HCT116 (cell line): ENCODE measurements around the gene BTNL9. TPM values are rescaled to one million over a fixed set of nuclear protein-coding genes. Genes with fewer than 3 reads are reported as not detected.

Experiments used
- ATAC-seq: fragments of 200-7000 bp; cut with Tn5 transposase; 2 replicates; pipeline ENCODE4 v1.9.1; 2020; ENCODE audit warnings: mild to moderate bottlenecking, moderate library complexity
- BruUV-seq: library from RNA; stranded (reverse); fragments of 400-500 nt; replicated peaks from 2 replicates; lab custom pipeline; 2021; lab: Mats Ljungman, UMichigan
- CTCF ChIA-PET: fragments of 300-600 bp; sonication (Branson Sonifier 250); formaldehyde crosslinking; loops from one replicate; lab custom pipeline; 2021; ENCODE audit warnings: antibody characterized with exemption; lab: Charles Lee
- POLR2A ChIA-PET: fragments of 300-600, 350-600 bp; sonication (Branson Sonifier 250); formaldehyde crosslinking; loops from one replicate; lab custom pipeline; 2021; ENCODE audit warnings: antibody characterized with exemption; lab: Charles Lee
- RAD21 ChIA-PET, 2 experiments: fragments of 300-600 bp; sonication (Branson Sonifier 250); formaldehyde crosslinking; loops; one replicate each; lab custom pipeline; 2023; ENCODE audit warnings: low total read pairs in 2 of 2; ENCODE audit not compliant: uncharacterized antibody in 2 of 2, unreplicated experiment in 2 of 2, low non-redundant PET in 1 of 2; lab: Charles Lee
- DNase-seq: peaks from one replicate; pipeline ENCODE4 v3.0.0-alpha.2; 2010; ENCODE audit warnings: low read depth, low spot score
- H2AFZ ChIP-seq: fragments of 200-600 bp; shearing (Covaris generic), sonication (generic); 2 replicates; pipeline ENCODE4 v1.6.1; 2017; ENCODE audit warnings: low read depth, mixed run types, mixed read lengths, antibody characterized with exemption, low read length; ENCODE audit not compliant: poor library complexity, severe bottlenecking
- H3K27ac ChIP-seq: 2 replicates; pipeline ENCODE4 v1.5.1; 2012; ENCODE audit warnings: low read depth, low read length
- H3K27me3 ChIP-seq: fragments of 200-600 bp; sonication (generic); 2 replicates; pipeline ENCODE4 v1.6.1; 2016; ENCODE audit warnings: mixed run types, low read length, mixed read lengths; ENCODE audit not compliant: insufficient read depth
- H3K36me3 ChIP-seq, 2 experiments: fragments of 200-500 bp in 1 of 2; fragments of 200-600 bp in 1 of 2; sonication (Bioruptor generic) in 1 of 2; sonication (generic) in 1 of 2; 2 replicates each; pipeline versions ENCODE4 v1.5.1 to v1.6.1; 2014 to 2016; ENCODE audit warnings: low read length in 2 of 2, inconsistent platforms in 1 of 2, mixed read lengths in 1 of 2, mixed run types in 1 of 2; ENCODE audit not compliant: insufficient read depth in 2 of 2, control insufficient read depth in 1 of 2
- H3K4me1 ChIP-seq, 2 experiments: fragments of 200-600 bp in 1 of 2; sonication (generic) in 1 of 2; 2 replicates each; pipeline versions ENCODE4 v1.5.1 to v1.6.1; 2012 to 2017; ENCODE audit warnings: low read length in 2 of 2, inconsistent platforms in 1 of 2, mild to moderate bottlenecking in 1 of 2, mixed read lengths in 1 of 2, mixed run types in 1 of 2, moderate library complexity in 1 of 2; ENCODE audit not compliant: insufficient read depth in 2 of 2, control insufficient read depth in 1 of 2
- H3K4me2 ChIP-seq: fragments of 200-600 bp; sonication (generic); 2 replicates; pipeline ENCODE4 v1.6.1; 2017; ENCODE audit warnings: mixed run types, low read length, mixed read lengths
- H3K4me3 ChIP-seq, 2 experiments: fragments of 200-600 bp in 1 of 2; sonication (generic) in 1 of 2; replicated peaks in 1 of 2; 2 replicates each; pipeline ENCODE4 v1.5.1; 2011 to 2016; ENCODE audit warnings: low read length in 2 of 2, control low read depth in 1 of 2, low read depth in 1 of 2, mild to moderate bottlenecking in 1 of 2, mixed read lengths in 1 of 2, mixed run types in 1 of 2
- H3K79me2 ChIP-seq: fragments of 200-600 bp; sonication (generic); 2 replicates; pipeline ENCODE4 v1.6.1; 2017; ENCODE audit warnings: mild to moderate bottlenecking, mixed run types, low read length, moderate library complexity, mixed read lengths; ENCODE audit not compliant: insufficient read depth
- H3K9ac ChIP-seq: fragments of 200-600 bp; sonication (generic); 2 replicates; pipeline ENCODE4 v1.6.1; 2016; ENCODE audit warnings: low read length, mixed read lengths
- H3K9me2 ChIP-seq: fragments of 200-600 bp; sonication (generic), shearing (Covaris generic); 2 replicates; pipeline ENCODE4 v1.6.1; 2017; ENCODE audit warnings: mixed run types, mild to moderate bottlenecking, moderate library complexity; ENCODE audit not compliant: insufficient read depth
- H3K9me3 ChIP-seq, 2 experiments: fragments of 200-500 bp in 1 of 2; fragments of 200-600 bp in 1 of 2; sonication (Bioruptor generic) in 1 of 2; sonication (generic) in 1 of 2; 2 replicates each; pipeline ENCODE4 v1.6.1; 2014 to 2017; ENCODE audit warnings: low read length in 2 of 2, mixed read lengths in 2 of 2, inconsistent platforms in 1 of 2, low read depth in 1 of 2, mild to moderate bottlenecking in 1 of 2, mixed run types in 1 of 2, moderate library complexity in 1 of 2; ENCODE audit not compliant: control insufficient read depth in 1 of 2, insufficient read depth in 1 of 2
- H4K20me1 ChIP-seq: fragments of 200-600 bp; sonication (generic), shearing (Covaris generic); 2 replicates; pipeline ENCODE4 v1.6.1; 2017; ENCODE audit warnings: mixed run types, mild to moderate bottlenecking, moderate library complexity; ENCODE audit not compliant: insufficient read depth
- CEBPB ChIP-seq: IDR thresholded peaks from 2 replicates; pipeline ENCODE4 v1.6.1; 2012; ENCODE audit warnings: low read depth
- EGR1 ChIP-seq: IDR thresholded peaks from 2 replicates; pipeline ENCODE4 v1.6.1; 2012; ENCODE audit warnings: low read depth
- EZH2 ChIP-seq: fragments of 200-600 bp; sonication (generic); IDR thresholded peaks from 2 replicates; pipeline ENCODE4 v1.6.1; 2017; ENCODE audit warnings: antibody characterized with exemption, mixed run types
- FOSL1 ChIP-seq: IDR thresholded peaks from 2 replicates; pipeline ENCODE4 v1.6.1; 2012; ENCODE audit warnings: low read depth
- MAX ChIP-seq: IDR thresholded peaks from 2 replicates; pipeline ENCODE4 v1.6.1; 2012
- POLR2AphosphoS5 ChIP-seq: IDR thresholded peaks from 2 replicates; pipeline ENCODE4 v1.6.1; 2011; ENCODE audit warnings: mild to moderate bottlenecking, low read depth, low read length, moderate library complexity
- intact Hi-C: fragments of 100-400 bp; cut with micrococcal nuclease; formaldehyde crosslinking; loops from 2 replicates; pipeline ENCODE4 v1.10.0; 2022
- total RNA-seq: library from RNA; stranded (reverse); gene quantifications from one replicate; pipeline ENCODE4 v1.2.1, GENCODE V29; 2021; ENCODE audit not compliant: unreplicated experiment
- TF ChIP-seq, protein P1 (sequence below): IDR thresholded peaks from 2 replicates; pipeline ENCODE4 v1.6.1; 2012; ENCODE audit warnings: low read depth
- TF ChIP-seq, protein P2 (sequence below), 3 experiments: fragments of 200-600 bp in 1 of 3; sonication (generic) in 1 of 3; IDR thresholded peaks in 2 of 3; conservative IDR thresholded peaks in 1 of 3; 2 replicates each; pipeline ENCODE4 v1.5.1; 2012 to 2017; ENCODE audit warnings: low read depth in 2 of 3, low read length in 2 of 3, antibody characterized with exemption in 1 of 3, borderline replicate concordance in 1 of 3, control low read depth in 1 of 3, mild to moderate bottlenecking in 1 of 3, mixed read lengths in 1 of 3, mixed run types in 1 of 3, moderate library complexity in 1 of 3; ENCODE audit not compliant: insufficient read depth in 1 of 3

BTNL9 gene
- total RNA-seq, 1 experiment from 2014 or later = 11.7 TPM

DNA sequence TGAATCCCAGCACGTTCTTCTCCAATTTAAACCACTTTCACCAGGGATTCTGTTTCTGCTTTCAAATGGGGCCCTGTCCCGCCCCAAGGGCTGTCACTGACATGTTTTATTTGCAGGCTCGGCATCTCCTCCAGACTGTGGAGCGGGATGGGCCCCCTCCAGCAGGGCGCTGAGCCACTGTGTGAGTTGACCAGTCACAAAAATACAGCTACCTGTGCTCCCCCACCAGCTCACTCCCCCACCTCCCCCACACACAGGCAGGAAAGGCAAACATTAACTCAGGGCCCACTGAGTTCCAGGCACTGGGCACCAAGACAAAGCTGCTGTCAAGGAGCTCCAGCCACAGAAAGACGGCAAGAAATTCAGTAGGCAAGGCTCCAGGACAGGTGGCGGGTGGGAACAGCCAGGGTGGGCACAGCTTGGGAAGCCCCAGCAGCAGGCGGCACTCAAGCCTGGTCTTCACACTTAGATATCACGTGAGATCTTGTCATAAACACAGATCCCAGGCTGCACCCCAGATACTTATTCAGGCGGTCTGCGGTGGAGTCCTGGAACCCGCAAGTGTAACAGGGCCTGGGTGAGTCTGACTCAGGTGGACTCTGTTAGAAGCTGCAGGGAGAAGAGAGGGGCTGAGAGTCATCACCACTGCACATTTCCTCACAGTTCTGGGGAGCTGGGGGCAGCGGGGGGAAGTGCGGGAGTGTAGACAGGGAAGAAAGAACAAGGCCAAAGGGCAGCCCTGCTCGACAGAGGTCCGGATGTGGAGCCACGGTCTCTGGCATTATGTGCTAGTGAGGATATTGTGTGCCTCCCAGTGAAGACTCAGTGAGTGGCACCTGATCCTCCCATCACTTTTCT lies 46.2 kb downstream of the BTNL9 start:
- no peak for TF ChIP-seq POLR2AphosphoS5
- TF ChIP-seq, protein P1, sequence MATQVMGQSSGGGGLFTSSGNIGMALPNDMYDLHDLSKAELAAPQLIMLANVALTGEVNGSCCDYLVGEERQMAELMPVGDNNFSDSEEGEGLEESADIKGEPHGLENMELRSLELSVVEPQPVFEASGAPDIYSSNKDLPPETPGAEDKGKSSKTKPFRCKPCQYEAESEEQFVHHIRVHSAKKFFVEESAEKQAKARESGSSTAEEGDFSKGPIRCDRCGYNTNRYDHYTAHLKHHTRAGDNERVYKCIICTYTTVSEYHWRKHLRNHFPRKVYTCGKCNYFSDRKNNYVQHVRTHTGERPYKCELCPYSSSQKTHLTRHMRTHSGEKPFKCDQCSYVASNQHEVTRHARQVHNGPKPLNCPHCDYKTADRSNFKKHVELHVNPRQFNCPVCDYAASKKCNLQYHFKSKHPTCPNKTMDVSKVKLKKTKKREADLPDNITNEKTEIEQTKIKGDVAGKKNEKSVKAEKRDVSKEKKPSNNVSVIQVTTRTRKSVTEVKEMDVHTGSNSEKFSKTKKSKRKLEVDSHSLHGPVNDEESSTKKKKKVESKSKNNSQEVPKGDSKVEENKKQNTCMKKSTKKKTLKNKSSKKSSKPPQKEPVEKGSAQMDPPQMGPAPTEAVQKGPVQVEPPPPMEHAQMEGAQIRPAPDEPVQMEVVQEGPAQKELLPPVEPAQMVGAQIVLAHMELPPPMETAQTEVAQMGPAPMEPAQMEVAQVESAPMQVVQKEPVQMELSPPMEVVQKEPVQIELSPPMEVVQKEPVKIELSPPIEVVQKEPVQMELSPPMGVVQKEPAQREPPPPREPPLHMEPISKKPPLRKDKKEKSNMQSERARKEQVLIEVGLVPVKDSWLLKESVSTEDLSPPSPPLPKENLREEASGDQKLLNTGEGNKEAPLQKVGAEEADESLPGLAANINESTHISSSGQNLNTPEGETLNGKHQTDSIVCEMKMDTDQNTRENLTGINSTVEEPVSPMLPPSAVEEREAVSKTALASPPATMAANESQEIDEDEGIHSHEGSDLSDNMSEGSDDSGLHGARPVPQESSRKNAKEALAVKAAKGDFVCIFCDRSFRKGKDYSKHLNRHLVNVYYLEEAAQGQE = no peak
- TF ChIP-seq, protein P2, sequence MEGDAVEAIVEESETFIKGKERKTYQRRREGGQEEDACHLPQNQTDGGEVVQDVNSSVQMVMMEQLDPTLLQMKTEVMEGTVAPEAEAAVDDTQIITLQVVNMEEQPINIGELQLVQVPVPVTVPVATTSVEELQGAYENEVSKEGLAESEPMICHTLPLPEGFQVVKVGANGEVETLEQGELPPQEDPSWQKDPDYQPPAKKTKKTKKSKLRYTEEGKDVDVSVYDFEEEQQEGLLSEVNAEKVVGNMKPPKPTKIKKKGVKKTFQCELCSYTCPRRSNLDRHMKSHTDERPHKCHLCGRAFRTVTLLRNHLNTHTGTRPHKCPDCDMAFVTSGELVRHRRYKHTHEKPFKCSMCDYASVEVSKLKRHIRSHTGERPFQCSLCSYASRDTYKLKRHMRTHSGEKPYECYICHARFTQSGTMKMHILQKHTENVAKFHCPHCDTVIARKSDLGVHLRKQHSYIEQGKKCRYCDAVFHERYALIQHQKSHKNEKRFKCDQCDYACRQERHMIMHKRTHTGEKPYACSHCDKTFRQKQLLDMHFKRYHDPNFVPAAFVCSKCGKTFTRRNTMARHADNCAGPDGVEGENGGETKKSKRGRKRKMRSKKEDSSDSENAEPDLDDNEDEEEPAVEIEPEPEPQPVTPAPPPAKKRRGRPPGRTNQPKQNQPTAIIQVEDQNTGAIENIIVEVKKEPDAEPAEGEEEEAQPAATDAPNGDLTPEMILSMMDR (IDR thresholded peaks at IDR 0.05 in 2 of 3, conservative IDR thresholded peaks at IDR 0.05 in 1 of 3; ENCODE audit: borderline replicate concordance in 1 of 3, insufficient read depth in 1 of 3, low read depth in 2 of 3, low read length in 2 of 3) = no peak
- no peak for TF ChIP-seq EGR1
- TF ChIP-seq EZH2 = no peak
- TF ChIP-seq FOSL1 = no peak
- no peak for TF ChIP-seq CEBPB
- TF ChIP-seq MAX = no peak
- H3K4me1 ChIP-seq = no peaks in the 10 kb centered on the region
- intact Hi-C loops = no loop called here
- ChIA-PET CTCF (no interaction called here), RAD21 (no interaction called here), POLR2A (no interaction called here)
- no peak overlapping the region for H3K27ac ChIP-seq
- H3K9me3 ChIP-seq = no peaks in the 10 kb centered on the region
- ATAC-seq = no peak
- H3K9me2 ChIP-seq = no peaks in the 10 kb centered on the region
- no peak overlapping the region for H3K9ac ChIP-seq
- BruUV-seq = no TSS peak
- no peaks in the 10 kb centered on the region for H3K79me2 ChIP-seq
- no peak overlapping the region for H2AFZ ChIP-seq
- H3K4me3 ChIP-seq = no peak overlapping the region
- no peaks in the 10 kb centered on the region for H3K36me3 ChIP-seq
- H3K4me2 ChIP-seq = no peak overlapping the region
- H4K20me1 ChIP-seq = no peaks in the 10 kb centered on the region
- DNase-seq = no peak
- no peaks in the 10 kb centered on the region; the same call in 1 of the 2 replicates for H3K27me3 ChIP-seq
